Adrenal gland (tissue), 12 donors: ENCODE data around the gene SCCPDH. TPM values are rescaled to one million over a fixed set of nuclear protein-coding genes. Genes with fewer than 3 reads are reported as not detected.

Experiments used
- DNase-seq, 7 donors: peaks; one replicate each; pipeline ENCODE4 v3.0.0-alpha.2; 2019 to 2020
- H3K27ac ChIP-seq, 5 donors: fragments of 200-600 bp; sonication (generic) in 4 of 5; 1 replicate in 3 of 5; 2 replicates in 2 of 5; pipeline versions ENCODE4 v1.5.1 to v1.8.0; 2016 to 2020; ENCODE audit warnings: mild to moderate bottlenecking in 1 of 5
- H3K27me3 ChIP-seq: fragments of 200-600 bp; 2 replicates; pipeline ENCODE4 v1.8.0; 2021
- H3K36me3 ChIP-seq, 2 donors: fragments of 200-600 bp; replicated peaks in 1 of 2; 1 replicate in 1 of 2; 2 replicates in 1 of 2; pipeline versions ENCODE4 v1.5.1 to v1.8.0; 2018 to 2022
- H3K4me1 ChIP-seq, 2 donors: fragments of 200-600 bp; replicated peaks in 1 of 2; 1 replicate in 1 of 2; 2 replicates in 1 of 2; pipeline versions ENCODE4 v1.5.1 to v1.8.0; 2018 to 2021
- H3K4me3 ChIP-seq, 4 donors: fragments of 200-600 bp; sonication (generic) in 3 of 4; one replicate each; pipeline ENCODE4 v1.5.1; 2016 to 2018
- H3K9me3 ChIP-seq, 3 donors: fragments of 200-600 bp; sonication (generic) in 1 of 3; replicated peaks in 1 of 3; 1 replicate in 2 of 3; 2 replicates in 1 of 3; pipeline versions ENCODE4 v1.5.1 to v1.8.0; 2016 to 2021
- CTCF ChIP-seq, 6 experiments: fragments of 450-650 bp in 4 of 6; fragments of 200-600 bp in 2 of 6; sonication (generic) in 1 of 6; IDR thresholded peaks; 1 replicate in 5 of 6; 2 replicates in 1 of 6; pipeline versions ENCODE4 v1.5.1 to v1.8.0; 2016 to 2021; ENCODE audit warnings: antibody characterized with exemption in 6 of 6, mild to moderate bottlenecking in 2 of 6, moderate library complexity in 1 of 6
- POLR2A ChIP-seq, 2 donors: fragments of 450-650 bp; IDR thresholded peaks; one replicate each; pipeline ENCODE4 v1.6.1; 2017; ENCODE audit warnings: antibody characterized with exemption in 2 of 2, mild to moderate bottlenecking in 2 of 2, moderate library complexity in 1 of 2
- WGBS, 4 donors: extraction: QIAGEN DNeasy Blood & Tissue Kit in 2 of 4; methylation state at CpG; one replicate each; pipeline versions ENCODE4 v1.1.5 to v1.1.7; 2013 to 2017; 5-methylcytosine and 5-hydroxymethylcytosine counted together
- intact Hi-C, 2 donors: fragments of 100-400 bp; cut with DNase I; formaldehyde crosslinking; loops; one replicate each; pipeline versions ENCODE4 v1.14.1 to v1.15.0; 2022 to 2023
- polyA plus RNA-seq, 3 donors: library from polyadenylated mRNA; stranded (reverse); fragments of 200-250 nt in 2 of 3; fragments of 350-450 nt in 1 of 3; fragmentation: Illumina TruSeq in 1 of 3; extraction: RNeasy Lipid Tissue Mini Kit (QIAGEN cat#74804) in 1 of 3; gene quantifications; one replicate each; pipeline ENCODE4 v1.2.3, GENCODE V29; 2013 to 2014
- total RNA-seq, 9 donors: library from RNA; depleted of rRNA in 4 of 9; stranded (reverse); fragments of >200 nt in 4 of 9; fragments of 120-200 nt in 1 of 9; fragmentation: NEBNext Ultra II Directional in 1 of 9; extraction: Animal tissue kit (Norgen Biotek cat#: 25700) in 1 of 9; gene quantifications; one replicate each; pipeline versions ENCODE4 v1.1.0 to v1.2.4, GENCODE V29; 2013 to 2023
- donor health status: healthy with polysubstance abuse.
- donor health status: Bipolar disorder and iron deficiency.
- donor health status: DM: yes; HTN: yes; CAD: no.
- donor health status: DM: no; HTN: no; CAD: no.
- donor health status: DM: no; HTN: no; CAD: no.
- donor health status: DM: yes; HTN: yes; CAD: no.

SCCPDH gene
- total and polyA plus RNA-seq, 12 donors = 12.0 to 180 (median 60.7) TPM

GRCh38 chr1:246724731-246725095, 504 bp downstream of the SCCPDH start:
- Histone ChIP-seq H3K36me3 (peaks cover 0 to 14% of the 10 kb centered on the region in 2 donors), H3K9me3 (no peaks in the 10 kb centered on the region), H3K4me3 (peak overlapping the region; percentile 82 to 88 (median 85)), H3K27ac (peak overlapping the region; percentile 78 to 92 (median 85)), H3K27me3 (no peaks in the 10 kb centered on the region), H3K4me1 (peaks cover 25 to 38% of the 10 kb centered on the region in 2 donors)
- 0 to 1% (median 1%) methylated on average over 13 of the region's 13 CpGs for WGBS, 4 donors
- DNase-seq = peak in 5 of 7 donors; percentile 10 to 53 (median 24)
- intact Hi-C loops = no loop called here
- TF ChIP-seq POLR2A (IDR thresholded peaks at IDR 0.05) (no peak), CTCF (IDR thresholded peaks at IDR 0.05) (no peak)

- 45 to 49% (median 47%) methylated on average over 9 of the region's 9 CpGs for WGBS, 4 donors
- H3K4me1 ChIP-seq = peaks cover 25 to 38% of the 10 kb centered on the region in 2 donors
- H3K27ac ChIP-seq = peak overlapping the region; percentile 78 to 92 (median 85)
These were observed 982 bp downstream of the SCCPDH start for GRCh38 chr1:246725191-246725590.

GRCh38 chr1:246726255-246726679, 2.1 kb downstream of the SCCPDH start:
- Histone ChIP-seq H3K36me3 (peaks cover 0 to 29% of the 10 kb centered on the region in 2 donors), H3K27ac (peak overlapping the region in 4 of 5 donors; percentile 45 to 92 (median 86)), H3K4me1 (peaks cover 25 to 38% of the 10 kb centered on the region in 2 donors), H3K9me3 (no peaks in the 10 kb centered on the region), H3K27me3 (no peaks in the 10 kb centered on the region), H3K4me3 (no peak overlapping the region)
- WGBS, 4 donors = 21 to 28% (median 24%) methylated on average over 4 of the region's 4 CpGs
- intact Hi-C loops = no loop called here
- TF ChIP-seq CTCF (IDR thresholded peaks at IDR 0.05) (no peak), POLR2A (IDR thresholded peaks at IDR 0.05) (no peak)
- peak; percentile 23 to 77 (median 57) for DNase-seq

More at GRCh38 chr1:246725191-246725590, 982 bp downstream of the SCCPDH start:
- Histone ChIP-seq H3K27me3 (no peaks in the 10 kb centered on the region), H3K4me3 (peak overlapping the region in 2 of 4 donors; percentile 82 to 88), H3K36me3 (peaks cover 0 to 18% of the 10 kb centered on the region in 2 donors), H3K9me3 (no peaks in the 10 kb centered on the region)
- TF ChIP-seq POLR2A (IDR thresholded peaks at IDR 0.05) (peak in 1 of 2 donors; percentile 11), CTCF (IDR thresholded peaks at IDR 0.05) (no peak)
- intact Hi-C loops = no loop called here
- DNase-seq = no peak

GRCh38 chr1:246726881-246727280, 2.7 kb downstream of the SCCPDH start:
- peaks cover 25 to 38% of the 10 kb centered on the region in 2 donors for H3K4me1 ChIP-seq
- H3K27ac ChIP-seq = peak overlapping the region in 4 of 5 donors; percentile 45 to 92 (median 86)
- no peak overlapping the region for H3K4me3 ChIP-seq
- no peaks in the 10 kb centered on the region for H3K27me3 ChIP-seq
- no peak for DNase-seq
- TF ChIP-seq CTCF (IDR thresholded peaks at IDR 0.05) (no peak), POLR2A (IDR thresholded peaks at IDR 0.05) (no peak)
- H3K9me3 ChIP-seq = no peaks in the 10 kb centered on the region
- 63 to 79% (median 70%) methylated on average over 4 of the region's 4 CpGs for WGBS, 4 donors
- intact Hi-C loops = no loop called here
- H3K36me3 ChIP-seq = peaks cover 0 to 33% of the 10 kb centered on the region in 2 donors
